Adrenal gland (tissue), 19 donors: ENCODE measurements around the gene DTX1. TPM values are rescaled to one million over a fixed set of nuclear protein-coding genes. Genes with fewer than 3 reads are reported as not detected.

ENCODE experiments used
- DNase-seq, 7 donors: peaks; one replicate each; pipeline ENCODE4 v3.0.0-alpha.2; 2019 to 2020
- H3K27ac ChIP-seq, 5 donors: fragments of 200-600 bp; sonication (generic) in 4 of 5; 1 replicate in 3 of 5; 2 replicates in 2 of 5; pipeline versions ENCODE4 v1.5.1 to v1.8.0; 2016 to 2020; ENCODE audit warnings: mild to moderate bottlenecking in 1 of 5
- H3K27me3 ChIP-seq: fragments of 200-600 bp; 2 replicates; pipeline ENCODE4 v1.8.0; 2021
- H3K36me3 ChIP-seq, 2 donors: fragments of 200-600 bp; replicated peaks in 1 of 2; 1 replicate in 1 of 2; 2 replicates in 1 of 2; pipeline versions ENCODE4 v1.5.1 to v1.8.0; 2018 to 2022
- H3K4me1 ChIP-seq, 2 donors: fragments of 200-600 bp; replicated peaks in 1 of 2; 1 replicate in 1 of 2; 2 replicates in 1 of 2; pipeline versions ENCODE4 v1.5.1 to v1.8.0; 2018 to 2021
- H3K4me3 ChIP-seq, 4 donors: fragments of 200-600 bp; sonication (generic) in 3 of 4; one replicate each; pipeline ENCODE4 v1.5.1; 2016 to 2018
- H3K9me3 ChIP-seq, 3 donors: fragments of 200-600 bp; sonication (generic) in 1 of 3; replicated peaks in 1 of 3; 1 replicate in 2 of 3; 2 replicates in 1 of 3; pipeline versions ENCODE4 v1.5.1 to v1.8.0; 2016 to 2021
- CTCF ChIP-seq, 6 experiments: fragments of 450-650 bp in 4 of 6; fragments of 200-600 bp in 2 of 6; sonication (generic) in 1 of 6; IDR thresholded peaks; 1 replicate in 5 of 6; 2 replicates in 1 of 6; pipeline versions ENCODE4 v1.5.1 to v1.8.0; 2016 to 2021; ENCODE audit warnings: antibody characterized with exemption in 6 of 6, mild to moderate bottlenecking in 2 of 6, moderate library complexity in 1 of 6
- POLR2A ChIP-seq, 2 donors: fragments of 450-650 bp; IDR thresholded peaks; one replicate each; pipeline ENCODE4 v1.6.1; 2017; ENCODE audit warnings: antibody characterized with exemption in 2 of 2, mild to moderate bottlenecking in 2 of 2, moderate library complexity in 1 of 2
- WGBS, 4 donors: extraction: QIAGEN DNeasy Blood & Tissue Kit in 2 of 4; methylation state at CpG; one replicate each; pipeline versions ENCODE4 v1.1.5 to v1.1.7; 2013 to 2017; 5-methylcytosine and 5-hydroxymethylcytosine counted together
- intact Hi-C, 2 donors: fragments of 100-400 bp; cut with DNase I; formaldehyde crosslinking; loops; one replicate each; pipeline versions ENCODE4 v1.14.1 to v1.15.0; 2022 to 2023
- long read RNA-seq, 10 donors: library from polyadenylated mRNA in 3 of 10; unstranded in 2 of 10; stranded (forward) in 1 of 10; transcript quantifications; one replicate each; pipeline ENCODE4 v2.0.0 and lab custom pipeline, GENCODE V29; 2021 to 2026
- polyA plus RNA-seq, 3 donors: library from polyadenylated mRNA; stranded (reverse); fragments of 200-250 nt in 2 of 3; fragments of 350-450 nt in 1 of 3; fragmentation: Illumina TruSeq in 1 of 3; extraction: RNeasy Lipid Tissue Mini Kit (QIAGEN cat#74804) in 1 of 3; gene quantifications; one replicate each; pipeline ENCODE4 v1.2.3, GENCODE V29; 2013 to 2014
- total RNA-seq, 9 donors: library from RNA; depleted of rRNA in 4 of 9; stranded (reverse); fragments of >200 nt in 4 of 9; fragments of 120-200 nt in 1 of 9; fragmentation: NEBNext Ultra II Directional in 1 of 9; extraction: Animal tissue kit (Norgen Biotek cat#: 25700) in 1 of 9; gene quantifications; one replicate each; pipeline versions ENCODE4 v1.1.0 to v1.2.4, GENCODE V29; 2013 to 2023
- donor health status: healthy with polysubstance abuse.
- donor health status: Bipolar disorder and iron deficiency.
- donor health status: DM: yes; HTN: yes; CAD: no.
- donor health status: DM: no; HTN: no; CAD: no.
- donor health status: DM: no; HTN: no; CAD: no.
- donor health status: DM: yes; HTN: yes; CAD: no.

DTX1 gene
- total RNA-seq (10 to 100 TPM in 3 of 9 donors, 1 to 10 TPM in 6; 1.3 to 20.0 (median 7.4) TPM), polyA plus RNA-seq (1 to 10 TPM; 2.8 to 8.4 (median 4.7) TPM)
- long read RNA-seq, donor 1, partial matches to known transcripts, result 24 of 31 reads
- long read RNA-seq, donor 1, other reads (novel, unspliced or antisense), result 7 of 31 reads
- long read RNA-seq, donor 2, result 0 reads
- long read RNA-seq, donor 3, partial matches to known transcripts, result 0 of 1 reads
- long read RNA-seq, donor 3, other reads (novel, unspliced or antisense), result 0 of 1 reads
- long read RNA-seq, donor 4, partial matches to known transcripts, result 1 of 1 reads
- long read RNA-seq, donor 4, other reads (novel, unspliced or antisense), result 0 of 1 reads
- long read RNA-seq, donor 5, partial matches to known transcripts, result 2 of 24 reads
- long read RNA-seq, donor 5, other reads (novel, unspliced or antisense), result 19 of 24 reads
- long read RNA-seq, donor 6, partial matches to known transcripts, result 0 of 2 reads
- long read RNA-seq, donor 6, other reads (novel, unspliced or antisense), result 2 of 2 reads
- long read RNA-seq, donor 7, partial matches to known transcripts, result 12 of 12 reads
- long read RNA-seq, donor 7, other reads (novel, unspliced or antisense), result 0 of 12 reads
- long read RNA-seq, donor 8, result 0 reads
- long read RNA-seq, donor 9, result 0 reads
- long read RNA-seq, donor 10, result 0 reads

- 1 to 20% (median 1%) methylated on average over 2 to 94 of the region's 94 CpGs; no CpG with 5 or more reads in 1 of the 4 donors for WGBS, 4 donors
- peak in 4 of 7 donors; percentile 26 to 50 (median 40) for DNase-seq
- Histone ChIP-seq H3K27ac (peak within 1 kb of the TSS in 2 of 5 donors; percentile 17 to 62), H3K4me3 (peak within 1 kb of the TSS in 2 of 4 donors; percentile 28 to 64), H3K36me3 (no peaks in the 10 kb centered on the region), H3K4me1 (peaks cover 7 to 8% of the 10 kb centered on the region in 2 donors), H3K27me3 (peaks cover 9% of the 10 kb centered on the region), H3K9me3 (no peaks in the 10 kb centered on the region)
- no peak for TF ChIP-seq CTCF (IDR thresholded peaks at IDR 0.05)
- no peak for TF ChIP-seq POLR2A (IDR thresholded peaks at IDR 0.05)
- intact Hi-C loops, result loop anchor here (5.0 to 10.0 kb wide), 2 partner anchors 35 to 378 kb away; no protein-coding TSS in a partner anchor
Measured at GRCh38 chr12:113056631-113057488, at the start of gene DTX1. DTX1 (plus strand) TSS chr12:113056730; CDS start chr12:113058193, 1,463 bp downstream.

GRCh38 chr12:113007166-113007565, 49.4 kb upstream of the DTX1 start:
- TF ChIP-seq POLR2A (IDR thresholded peaks at IDR 0.05), result no peak
- no peak for TF ChIP-seq CTCF (IDR thresholded peaks at IDR 0.05)
- peaks cover 0 to 6% of the 10 kb centered on the region in 2 donors for H3K4me1 ChIP-seq
- peak overlapping the region in 2 of 5 donors; percentile 65 to 83 for H3K27ac ChIP-seq
- peak; percentile 42 to 82 (median 72) for DNase-seq
- intact Hi-C loops, result no loop called here
- no peak overlapping the region for H3K4me3 ChIP-seq
- no peaks in the 10 kb centered on the region for H3K36me3 ChIP-seq
- H3K9me3 ChIP-seq, result no peaks in the 10 kb centered on the region
- WGBS, 4 donors, result 47 to 75% (median 51%) methylated on average over 4 of the region's 4 CpGs
- no peaks in the 10 kb centered on the region for H3K27me3 ChIP-seq

GRCh38 chr12:113010701-113011100, 45.8 kb upstream of the DTX1 start:
- intact Hi-C loops, result no loop called here
- 68 to 83% (median 78%) methylated on average over 2 of the region's 2 CpGs for WGBS, 4 donors
- H3K36me3 ChIP-seq, result no peaks in the 10 kb centered on the region

More at GRCh38 chr12:113010701-113011100, 45.8 kb upstream of the DTX1 start:
- no peak for TF ChIP-seq POLR2A (IDR thresholded peaks at IDR 0.05)
- no peak for TF ChIP-seq CTCF (IDR thresholded peaks at IDR 0.05)
- Histone ChIP-seq H3K4me1 (peaks cover 0 to 6% of the 10 kb centered on the region in 2 donors), H3K27ac (no peak overlapping the region), H3K9me3 (no peaks in the 10 kb centered on the region), H3K4me3 (no peak overlapping the region), H3K27me3 (no peaks in the 10 kb centered on the region)
- DNase-seq, result no peak
